Measurements from ENCODE around the gene DYSF. TPM values are rescaled to one million over a fixed set of nuclear protein-coding genes. Genes with fewer than 3 reads are reported as not detected.

DYSF gene
- polyA plus RNA-seq, 4 donors, result 15.0 to 18.1 (median 16.3) TPM

DNA sequence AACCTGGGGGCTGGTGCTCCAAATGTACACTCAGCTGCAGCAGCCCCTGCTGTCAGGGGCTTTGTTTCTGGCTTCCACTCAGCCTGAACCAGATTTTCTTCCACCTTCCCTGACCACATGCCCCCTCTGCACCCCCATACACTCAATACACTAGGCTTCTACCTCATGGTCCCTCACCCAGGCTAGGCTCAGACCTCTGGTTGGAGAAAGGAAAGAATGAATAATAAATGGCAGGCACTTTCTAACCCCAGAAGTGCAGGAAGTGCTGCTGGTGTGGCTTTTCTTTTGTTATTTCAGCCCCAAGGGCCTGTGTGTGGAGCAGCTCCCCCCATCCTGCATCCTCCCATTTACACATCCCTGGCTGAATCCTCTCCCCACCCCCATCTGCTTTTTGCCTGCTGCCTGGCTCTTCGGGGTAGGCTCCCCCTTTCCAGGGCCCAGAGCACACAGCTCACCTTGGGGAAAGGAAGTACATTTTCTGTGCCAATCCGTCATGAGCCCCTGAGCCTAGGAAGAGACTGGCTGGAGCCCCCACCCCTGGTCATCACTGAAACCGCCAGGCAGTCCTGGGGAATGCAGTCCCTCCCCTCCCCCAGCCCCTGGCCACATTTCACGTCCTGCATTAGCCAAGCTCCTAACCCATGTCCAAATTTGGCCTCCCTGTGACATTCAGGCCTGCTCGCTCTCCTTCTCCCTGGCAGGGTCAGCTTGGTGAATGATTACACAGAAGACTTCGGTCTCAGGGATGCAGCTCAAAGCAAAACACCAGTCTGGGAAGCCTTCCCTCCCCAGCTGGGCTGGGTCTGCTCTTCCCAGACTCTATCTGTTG is 2.6 kb downstream of the DYSF start:
- DNase-seq (ENCODE audit: low read depth in 4 of 4, low spot score in 2 of 4), result no peak

DNA sequence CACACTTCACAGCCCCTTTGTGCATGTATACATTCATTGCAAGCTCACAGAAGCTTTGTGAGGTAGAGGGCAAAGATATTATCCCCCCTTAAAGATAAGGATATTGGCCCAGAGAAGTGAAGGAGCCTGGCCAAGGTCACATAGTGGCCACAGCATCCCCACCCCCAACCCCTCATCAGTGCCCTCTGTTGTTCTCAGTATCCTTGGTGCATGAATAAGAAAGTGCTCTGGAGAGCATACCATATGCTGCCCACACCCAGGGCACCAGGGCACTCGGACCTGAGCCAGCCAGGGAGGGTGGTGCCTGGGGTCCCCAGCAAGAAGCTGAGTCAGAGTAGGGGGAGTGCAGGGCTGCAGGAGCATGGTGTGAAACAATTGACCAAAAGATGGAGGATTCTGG is 3.3 kb downstream of the DYSF start:
- DNase-seq (ENCODE audit: low read depth in 4 of 4, low spot score in 2 of 4), result no peak

DNA sequence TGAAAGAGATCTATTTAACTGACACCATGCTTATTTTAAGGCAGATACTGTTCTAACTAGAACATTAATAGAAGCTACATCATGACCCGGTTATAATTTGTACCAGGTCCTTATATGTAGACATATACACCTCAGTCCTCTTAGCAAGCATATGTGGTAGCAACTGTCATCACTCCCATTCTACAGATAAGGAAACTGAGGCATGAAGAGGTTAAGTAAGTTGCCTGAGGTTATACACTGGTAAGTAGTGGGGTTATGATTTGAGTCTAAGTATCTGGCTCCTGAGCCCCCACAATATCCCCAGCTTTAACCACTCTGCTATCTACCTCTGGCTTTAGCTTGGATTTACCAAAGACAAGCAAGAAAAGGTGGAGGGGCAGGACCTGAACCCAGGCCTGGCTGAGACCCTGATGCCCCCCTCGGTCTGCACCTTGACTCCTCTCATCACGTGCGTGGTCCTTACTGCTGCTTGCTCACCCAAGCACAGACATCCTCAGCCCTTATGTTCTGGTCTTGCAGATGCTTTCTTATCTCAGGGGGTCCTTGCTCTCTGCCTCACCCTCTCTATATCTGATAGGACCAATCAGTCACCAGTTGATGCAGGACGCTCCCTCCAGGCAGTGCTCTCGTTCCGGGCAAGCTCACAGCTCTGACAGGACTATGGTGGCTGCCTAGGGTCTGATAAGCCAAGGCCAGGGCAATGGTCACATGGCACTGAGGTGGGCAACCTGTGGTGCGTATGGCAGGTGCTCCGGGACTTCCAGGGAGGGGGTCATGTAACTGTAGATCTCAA is 4.0 kb downstream of the DYSF start:
- no peak for DNase-seq (ENCODE audit: low read depth in 4 of 4, low spot score in 2 of 4)

DNA sequence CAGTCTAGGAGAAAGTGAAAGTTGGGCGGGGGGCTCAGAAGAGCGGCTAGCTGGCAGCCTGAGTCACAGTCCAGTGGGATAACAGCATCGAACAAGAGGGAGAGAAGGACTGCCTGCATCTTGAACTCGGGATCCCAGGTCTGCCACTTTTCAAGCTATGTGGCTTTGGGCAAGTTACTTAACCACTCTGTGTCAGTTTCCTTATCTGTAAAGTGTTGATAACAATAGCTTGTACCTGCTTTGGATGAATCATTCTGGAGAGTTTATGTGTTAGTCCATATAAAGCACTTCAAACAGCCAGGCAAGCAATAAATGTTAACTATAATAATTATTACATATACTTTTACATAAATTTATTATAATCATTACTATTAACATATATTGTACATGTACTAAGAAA is 4.6 kb downstream of the DYSF start:
- no peak for DNase-seq (ENCODE audit: low read depth in 4 of 4, low spot score in 2 of 4)

DNA sequence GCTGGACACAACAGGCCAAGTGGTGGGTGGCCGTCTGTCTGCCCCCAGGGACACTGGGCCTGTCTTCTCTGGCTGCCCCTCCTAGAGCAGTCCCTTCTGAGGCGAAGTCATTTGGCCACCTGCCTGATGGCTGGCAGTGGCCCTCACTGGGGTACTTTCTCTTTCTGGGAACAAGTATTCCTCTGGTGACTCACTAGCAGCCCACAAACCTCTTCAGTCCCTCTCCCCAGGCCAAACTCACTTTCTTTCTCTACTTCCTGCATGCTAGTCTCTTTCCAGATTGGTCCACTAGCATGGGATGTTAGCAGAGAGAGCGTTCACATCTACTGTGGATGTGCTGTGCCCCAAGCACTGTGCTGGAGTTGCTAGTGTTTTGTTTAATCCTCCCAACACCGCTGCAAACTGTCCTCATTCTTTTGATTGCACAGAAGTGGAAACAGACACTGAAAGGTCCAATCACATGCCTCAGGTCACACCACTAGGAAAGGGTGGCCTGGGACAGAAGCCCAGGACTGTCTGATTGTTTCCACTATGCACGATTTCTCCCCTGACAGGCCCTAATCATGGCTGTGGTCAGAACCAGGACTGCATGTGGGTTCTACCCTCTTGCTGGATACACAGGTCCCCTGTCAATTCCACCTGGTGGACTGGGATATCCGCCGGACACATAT is 5.2 kb downstream of the DYSF start:
- DNase-seq (ENCODE audit: low read depth in 4 of 4, low spot score in 2 of 4), result no peak

DNA sequence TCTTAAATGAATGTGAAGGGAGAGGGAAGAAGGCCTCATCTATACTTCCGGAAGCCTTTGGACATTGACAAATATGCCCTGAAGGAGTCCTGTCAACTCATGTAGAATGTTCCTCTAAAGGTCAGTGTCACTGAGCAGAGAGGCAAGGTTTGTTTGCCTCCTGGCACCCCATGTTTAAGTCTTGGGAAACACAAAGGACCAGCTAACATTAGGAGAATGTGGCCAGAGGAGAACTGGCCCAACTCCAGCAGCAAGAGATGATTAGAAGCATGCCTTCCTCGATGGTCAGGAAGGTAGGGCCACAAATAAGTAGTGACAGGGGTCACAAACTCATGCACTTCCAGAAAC is 5.7 kb downstream of the DYSF start:
- DNase-seq (ENCODE audit: low read depth in 4 of 4, low spot score in 2 of 4), result no peak

DNA sequence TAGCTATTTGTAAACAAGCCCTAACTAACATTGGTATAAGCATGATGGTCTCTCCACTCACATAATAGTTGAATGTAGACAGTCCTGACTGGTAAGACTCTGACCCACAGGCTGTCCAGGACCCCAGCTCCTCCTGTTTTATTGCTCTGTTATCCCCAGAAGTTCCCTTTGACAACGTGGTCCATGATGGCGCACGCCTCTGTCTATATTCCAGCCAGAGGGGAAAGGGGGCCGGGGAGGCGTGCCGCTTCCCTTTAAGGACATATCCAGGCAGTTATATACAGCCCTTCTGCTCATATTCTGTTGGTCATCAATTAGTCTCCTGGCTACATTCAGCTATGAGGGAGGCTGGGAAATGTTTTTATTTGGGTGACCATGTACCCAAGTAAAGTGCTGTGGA is 6.7 kb downstream of the DYSF start:
- DNase-seq (ENCODE audit: low read depth in 4 of 4, low spot score in 2 of 4), result no peak

DNA sequence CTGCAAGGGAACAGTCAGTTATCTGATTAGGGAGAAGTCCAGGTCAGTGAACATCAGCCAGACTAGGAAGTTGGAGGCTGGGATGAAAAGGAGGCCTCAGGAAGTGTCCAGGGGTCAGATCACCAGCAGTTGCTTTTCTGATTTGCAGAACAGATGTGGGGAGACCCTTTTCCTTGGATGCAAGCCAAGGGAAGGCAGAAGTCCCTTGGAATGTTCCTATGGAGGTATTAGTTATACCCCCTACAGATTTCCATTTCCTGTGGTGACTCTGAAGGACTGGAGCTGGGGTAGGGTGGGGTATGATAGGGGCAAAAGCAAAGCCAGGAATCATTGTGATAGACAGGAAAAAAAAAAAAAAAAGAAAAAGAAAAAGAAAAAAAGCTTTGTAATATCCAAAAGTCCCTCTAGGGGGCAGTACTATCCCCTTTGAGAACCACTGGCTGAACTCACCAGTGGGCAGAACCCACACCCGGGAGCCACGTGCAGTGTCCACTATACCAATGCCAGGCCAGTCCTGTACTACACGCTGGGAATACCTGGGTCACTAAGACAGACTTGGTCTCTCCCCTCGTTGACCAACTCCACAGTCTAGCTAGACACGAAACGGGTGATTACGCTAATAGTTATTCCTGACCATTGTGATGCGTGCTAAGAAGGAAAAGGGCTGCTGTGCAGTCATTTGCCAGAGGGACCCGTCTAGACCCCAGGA is 7.4 kb downstream of the DYSF start:
- no peak for DNase-seq (ENCODE audit: low read depth in 4 of 4, low spot score in 2 of 4)

DNA sequence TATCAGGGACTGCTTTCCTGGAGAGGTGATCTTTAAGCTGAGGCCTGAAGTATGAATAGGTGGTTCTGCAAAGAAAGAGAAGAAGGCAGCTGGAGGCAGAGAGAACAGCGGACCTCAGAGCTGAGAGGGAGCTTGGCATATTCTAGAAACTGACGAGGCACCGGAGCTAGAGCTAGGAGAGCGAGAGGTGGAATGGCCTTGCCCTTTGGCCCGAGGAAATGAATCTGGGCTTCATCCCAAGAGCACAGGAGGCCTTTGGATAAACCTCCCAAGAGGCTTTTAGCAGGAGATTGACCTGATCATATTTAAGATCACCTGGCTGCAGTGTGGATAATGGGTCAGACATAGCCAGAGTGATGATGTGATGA is 7.9 kb downstream of the DYSF start:
- DNase-seq (ENCODE audit: low read depth in 4 of 4, low spot score in 2 of 4), result no peak

DNA sequence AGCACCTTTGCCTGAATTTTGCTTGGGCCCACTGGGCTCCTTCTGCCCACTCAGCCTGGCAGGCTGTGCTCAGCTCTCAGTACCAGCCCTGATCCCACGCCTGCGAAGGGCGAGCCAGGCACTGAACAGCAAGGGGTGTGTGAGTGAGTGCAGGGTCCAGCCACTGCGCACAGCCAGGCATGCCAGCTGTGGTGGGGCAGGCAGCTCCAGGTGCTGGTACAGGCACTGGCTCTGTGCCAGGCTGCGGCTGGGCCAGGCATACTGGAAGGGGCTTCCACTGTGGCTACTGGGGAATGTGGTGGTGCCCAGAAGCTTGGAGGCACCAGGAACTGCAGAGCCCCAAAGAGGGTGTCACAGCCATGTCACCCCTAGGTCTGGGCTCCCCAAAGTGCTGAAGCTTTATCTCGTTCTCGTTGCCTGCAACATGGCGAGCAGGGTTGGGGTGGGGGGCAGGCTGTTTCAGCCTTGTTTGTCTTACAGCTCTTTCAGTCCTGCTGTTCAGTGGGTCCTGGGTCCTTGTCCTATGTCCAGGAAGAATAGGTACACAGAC is 8.8 kb downstream of the DYSF start:
- DNase-seq (ENCODE audit: low read depth in 4 of 4, low spot score in 2 of 4), result no peak

DNA sequence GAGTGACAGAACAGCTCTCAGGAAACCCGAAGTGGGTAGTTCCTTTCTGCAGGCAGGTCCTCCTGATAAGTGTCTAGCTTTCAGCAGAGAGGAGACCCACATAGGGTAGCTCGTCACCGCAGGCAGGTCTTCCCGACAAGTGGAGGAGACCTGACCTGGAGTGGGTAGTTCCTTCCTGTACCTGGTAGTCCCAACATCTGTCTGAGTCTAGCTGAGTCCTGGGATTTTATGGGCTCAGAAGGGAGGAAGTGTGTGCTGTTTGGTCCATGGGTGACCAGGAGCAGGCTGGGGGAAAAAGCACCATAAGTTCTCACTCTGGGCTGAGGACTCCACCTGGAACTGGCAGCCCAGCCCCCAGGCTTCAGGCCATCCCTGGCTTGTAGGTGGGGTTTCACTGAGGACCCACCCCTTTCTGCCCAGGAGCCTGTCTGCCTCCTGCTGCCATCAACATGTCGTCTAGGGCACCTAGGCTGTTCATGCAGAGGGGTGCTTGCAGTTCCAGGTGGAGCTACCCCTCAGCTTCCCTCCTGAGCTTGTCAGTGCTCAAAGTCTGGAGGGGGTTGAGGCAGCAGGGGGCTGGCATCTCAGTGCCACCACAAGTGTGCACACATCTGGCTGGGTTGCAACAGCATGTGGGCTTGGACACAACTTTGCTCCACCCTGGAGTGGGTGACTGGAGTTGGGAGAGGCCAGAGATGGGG is 9.4 kb downstream of the DYSF start:
- DNase-seq (ENCODE audit: low read depth in 4 of 4, low spot score in 2 of 4), result no peak

DNA sequence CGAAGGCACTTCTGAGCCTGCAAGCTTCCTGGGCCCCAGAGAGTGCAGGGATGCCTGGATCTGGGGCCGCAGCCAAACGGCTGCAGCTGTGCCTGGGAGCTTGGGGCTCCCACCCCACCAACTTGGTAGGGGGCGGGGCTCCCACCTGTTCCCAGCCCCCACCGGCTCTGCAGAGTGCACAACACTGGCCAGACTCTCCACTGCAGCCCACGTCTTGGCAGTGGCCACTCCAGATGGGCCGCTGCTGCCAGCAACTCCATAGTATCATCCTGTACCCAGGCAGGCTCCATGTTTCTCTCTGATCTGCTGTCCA is 9.9 kb downstream of the DYSF start:
- no peak for DNase-seq (ENCODE audit: low read depth in 4 of 4, low spot score in 2 of 4)

DNA sequence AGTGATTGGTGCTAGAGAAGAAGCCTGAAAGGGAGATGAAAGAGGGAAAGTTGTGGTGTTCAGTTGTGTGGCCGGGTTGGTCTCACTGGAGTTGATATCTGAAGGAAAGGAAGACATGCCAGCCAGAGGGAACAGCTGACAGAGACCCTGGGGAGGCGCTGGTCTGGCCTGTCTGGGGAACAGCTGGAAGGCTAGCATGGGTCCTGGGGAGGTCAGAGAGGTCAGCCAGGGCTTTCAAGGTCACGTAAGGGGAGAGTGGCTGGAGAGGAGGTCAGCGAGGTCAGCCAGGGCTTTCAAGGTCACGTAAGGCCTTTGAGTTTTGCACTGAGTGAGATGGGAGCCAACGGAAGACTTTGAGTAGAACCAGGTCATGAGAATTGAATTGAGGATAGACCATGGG is 11.0 kb downstream of the DYSF start:
- no peak for DNase-seq (ENCODE audit: low read depth in 4 of 4, low spot score in 2 of 4)

DNA sequence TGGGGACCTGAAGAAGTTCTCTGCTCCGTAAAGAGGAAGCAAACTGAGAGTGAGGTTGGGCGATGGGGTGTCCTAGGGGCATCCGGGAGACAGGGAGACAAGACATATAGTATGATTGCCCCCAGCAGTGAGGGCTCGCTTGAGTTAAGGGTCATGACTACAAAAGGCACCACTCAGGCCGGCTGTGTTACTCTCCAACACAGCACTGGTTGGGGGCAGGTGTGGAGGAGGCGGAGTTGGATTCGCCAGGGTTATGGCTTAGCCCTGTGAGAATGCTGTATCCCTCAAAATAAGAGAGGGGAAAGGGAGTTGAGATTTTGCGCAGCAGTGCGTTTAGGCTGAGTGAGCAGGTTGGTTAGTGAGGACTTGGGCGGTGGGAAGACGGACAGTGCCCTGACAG is 12.0 kb downstream of the DYSF start:
- no peak for DNase-seq (ENCODE audit: low read depth in 4 of 4, low spot score in 2 of 4)

DNA sequence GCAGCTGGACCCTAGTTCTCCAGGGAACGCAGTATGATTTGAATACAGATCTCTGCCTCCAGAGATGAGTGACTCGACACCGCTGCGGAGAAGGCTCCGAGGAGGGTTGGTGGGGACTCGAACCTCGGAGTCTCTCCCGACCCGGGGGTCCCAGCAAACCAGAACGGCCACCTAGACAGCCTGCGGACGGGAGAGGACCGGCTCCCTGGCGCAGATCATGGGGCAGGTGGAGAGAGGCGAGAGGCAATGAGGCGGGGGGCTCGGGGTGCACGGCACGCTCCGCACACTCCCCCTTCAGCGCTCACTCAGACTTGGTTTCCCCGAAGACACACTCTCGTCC is 12.6 kb downstream of the DYSF start:
- no peak for DNase-seq (ENCODE audit: low read depth in 4 of 4, low spot score in 2 of 4)

DNA sequence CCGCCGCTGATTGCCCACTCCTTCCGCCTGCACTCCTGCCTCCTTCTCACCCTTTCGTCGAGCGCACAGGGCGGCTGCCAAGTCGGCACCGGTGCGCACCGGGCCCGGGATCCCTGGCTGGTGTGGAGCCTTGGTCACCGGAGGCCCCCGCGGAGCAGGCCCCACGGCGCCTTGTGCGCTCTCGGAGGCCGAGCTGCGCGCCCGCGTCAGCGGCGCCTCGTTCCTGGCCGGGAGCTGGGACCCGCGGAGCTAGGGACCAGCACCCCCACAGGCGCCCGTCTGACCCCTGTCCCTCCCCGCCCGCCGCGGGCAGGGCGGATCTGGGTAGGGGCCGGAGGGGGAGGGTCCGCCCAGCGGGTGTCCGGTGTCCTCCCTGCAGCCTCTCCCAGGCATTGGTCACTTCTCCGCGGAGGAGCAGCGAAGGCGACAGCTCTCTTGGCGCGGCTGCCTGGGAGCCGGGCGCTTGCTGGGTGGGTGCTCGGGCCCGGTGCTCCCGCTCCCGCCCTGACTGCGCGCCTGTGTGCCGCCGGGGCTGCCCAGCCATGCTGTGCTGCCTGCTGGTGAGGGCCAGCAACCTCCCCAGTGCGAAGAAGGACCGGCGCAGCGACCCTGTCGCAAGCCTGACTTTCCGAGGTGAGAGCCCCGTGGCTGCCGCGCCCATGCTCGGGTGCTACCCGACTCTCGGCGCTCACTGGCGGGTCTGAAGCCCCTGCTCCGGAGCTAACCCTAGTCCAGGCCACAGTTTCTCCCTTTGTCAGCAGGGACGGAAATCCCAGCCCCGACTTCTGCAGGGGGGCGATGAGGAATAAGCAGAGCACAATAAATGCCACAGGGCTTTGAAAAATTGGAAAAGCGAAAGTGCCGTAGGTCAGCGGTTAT is 13.2 kb downstream of the DYSF start:
- DNase-seq (ENCODE audit: low read depth in 4 of 4, low spot score in 2 of 4), result peak in 3 of 4 donors; percentile 24 to 41 (median 40)

DNA sequence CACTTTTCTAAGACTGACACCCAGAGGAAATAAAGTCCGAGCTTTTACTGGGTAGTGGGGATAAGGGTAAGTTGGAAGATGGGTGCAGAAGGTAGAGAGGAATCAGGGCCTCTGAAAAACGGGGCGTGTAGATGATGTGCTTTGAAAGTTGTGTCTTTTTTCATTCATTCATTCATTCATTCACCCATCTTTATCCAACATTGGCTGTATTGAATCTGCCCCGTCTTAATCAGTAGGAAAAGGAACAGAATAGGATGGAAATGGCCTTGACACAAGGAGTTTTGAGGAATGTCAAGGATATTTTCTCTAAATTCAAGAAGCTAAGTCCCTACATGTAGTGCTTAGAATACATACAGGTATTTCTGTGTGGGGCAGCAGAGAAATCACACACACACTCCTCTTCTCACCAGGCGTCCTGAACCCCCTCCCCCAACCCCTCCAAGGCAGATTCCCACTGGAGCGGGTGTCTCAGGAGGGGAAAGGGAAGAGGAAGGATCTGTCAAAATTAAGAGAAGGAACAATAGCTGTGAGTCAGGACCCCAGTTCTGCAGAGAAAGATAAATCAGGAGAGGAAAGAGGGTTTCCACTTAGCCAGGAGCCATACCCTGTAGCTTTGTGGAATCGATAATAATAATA is 13.9 kb downstream of the DYSF start:
- no peak for DNase-seq (ENCODE audit: low read depth in 4 of 4, low spot score in 2 of 4)

DNA sequence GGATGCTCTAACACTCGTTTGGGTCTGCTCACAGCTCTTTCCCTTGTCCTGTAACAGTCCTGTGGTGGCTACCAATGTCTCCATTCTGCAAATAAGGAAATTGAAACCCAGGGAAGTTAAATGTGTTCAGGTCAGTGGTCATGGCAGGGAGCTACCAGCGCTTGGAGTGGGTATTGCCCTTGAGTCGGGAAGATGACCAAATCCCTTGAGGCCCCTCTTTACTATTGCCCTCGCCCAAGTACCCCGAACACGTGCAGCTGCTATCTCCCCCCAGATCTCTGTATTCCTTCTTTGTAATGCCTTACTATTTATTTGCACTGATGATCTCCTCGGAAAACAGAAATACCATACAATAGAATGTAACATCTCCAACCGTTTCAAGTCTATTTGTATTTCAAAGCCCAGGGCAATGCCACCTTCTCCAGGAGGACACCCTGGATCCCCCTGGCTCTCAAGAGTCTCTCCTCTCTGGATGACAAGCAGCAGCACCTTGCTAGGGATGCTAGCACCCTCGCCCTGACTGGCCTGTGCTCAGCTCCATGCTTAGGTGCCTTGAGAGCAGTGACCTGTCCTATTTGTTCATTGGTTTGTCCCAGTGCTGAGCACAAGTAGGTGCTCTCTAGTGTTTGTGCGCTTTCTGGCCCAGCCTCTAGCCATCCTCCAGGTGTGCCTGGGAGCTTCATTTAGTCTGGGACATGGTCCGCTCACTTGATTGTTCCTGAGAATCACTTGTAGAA is 15.1 kb downstream of the DYSF start:
- no peak for DNase-seq (ENCODE audit: low read depth in 4 of 4, low spot score in 2 of 4)
